ENCODE results near the gene SLC7A7. TPM values are rescaled to one million over a fixed set of nuclear protein-coding genes. Genes with fewer than 3 reads are reported as not detected.

SLC7A7 gene
- total RNA-seq, 1 experiment from 2014 or later: 3.1 TPM

DNA sequence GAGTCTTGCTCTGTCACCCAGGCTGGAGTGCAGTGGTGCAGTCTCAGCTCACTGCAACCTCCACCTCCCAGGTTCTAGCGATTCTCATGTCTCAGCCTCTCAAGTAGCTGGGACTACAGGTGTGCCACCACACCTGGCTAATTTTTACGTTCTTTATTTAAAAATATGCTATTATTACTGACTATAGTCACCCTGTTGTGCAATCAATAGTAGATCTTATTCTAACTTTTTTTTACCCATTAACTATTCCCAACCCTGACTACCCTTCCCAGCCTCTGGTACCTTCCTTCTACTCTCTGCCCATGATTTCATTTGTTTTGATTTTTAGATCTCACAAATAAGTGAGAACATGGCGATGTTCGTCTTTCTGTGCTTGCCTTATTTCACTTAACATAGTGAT is 46.3 kb downstream of the SLC7A7 start:
- Histone ChIP-seq H3K9ac (ENCODE audit: extremely low read depth, insufficient read length, low read length) (no peak overlapping the region), H2BK5ac (ENCODE audit: insufficient read length, low read length) (no peak overlapping the region), H3K9me3 (ENCODE audit: control insufficient read depth, low read depth, low read length) (no peaks in the 10 kb centered on the region), H3K18ac (ENCODE audit: insufficient read length, low read depth, low read length) (no peak overlapping the region), H3K79me2 (ENCODE audit: insufficient read depth, low read length) (peaks cover 10% of the 10 kb centered on the region; the same call in 1 of the 2 replicates), H4K20me1 (ENCODE audit: control insufficient read depth, insufficient read depth, insufficient read length) (no peaks in the 10 kb centered on the region), H3K4me1 (ENCODE audit: insufficient read depth, low read length) (no peaks in the 10 kb centered on the region), H2BK20ac (ENCODE audit: low read depth, low read length, poor library complexity, severe bottlenecking) (no peak overlapping the region), H2AFZ (ENCODE audit: low read length) (no peak overlapping the region), H3K79me1 (ENCODE audit: insufficient read depth, low read depth, low read length, poor library complexity, severe bottlenecking) (peaks cover 3% of the 10 kb centered on the region), H3K27me3 (ENCODE audit: insufficient read depth, low read length) (no peaks in the 10 kb centered on the region), H3K23ac (ENCODE audit: insufficient read length, low read depth, low read length) (no peak overlapping the region), H2AK5ac (ENCODE audit: insufficient read length, low read length) (no peak overlapping the region), H4K8ac (replicated peaks; ENCODE audit: insufficient read length, low read depth, low read length) (no peak overlapping the region), H3K14ac (ENCODE audit: insufficient read depth, low read length) (no peak overlapping the region), H3K56ac (ENCODE audit: insufficient read length, low read depth, low read length) (no peak overlapping the region), H2BK120ac (ENCODE audit: low read depth, low read length, poor library complexity, severe bottlenecking) (no peak overlapping the region), H3K23me2 (ENCODE audit: insufficient read length, low read depth, low read length, poor library complexity, severe bottlenecking) (peaks cover 9% of the 10 kb centered on the region), H4K91ac (ENCODE audit: insufficient read length, low read depth, low read length) (no peak overlapping the region), H2BK15ac (ENCODE audit: low read depth, low read length) (no peak overlapping the region), H3K4me2 (ENCODE audit: insufficient read depth, insufficient read length, low read length) (no peak overlapping the region), H3K27ac (ENCODE audit: insufficient read length, low read depth, low read length) (no peak overlapping the region), H3K4ac (ENCODE audit: low read depth, low read length) (no peak overlapping the region), H2BK12ac (ENCODE audit: insufficient read length, low read depth, low read length) (no peak overlapping the region), H4K5ac (ENCODE audit: insufficient read length, low read depth, low read length) (no peak overlapping the region), H3T11ph (ENCODE audit: low read length) (no peak overlapping the region)
- TF ChIP-seq, protein P1, sequence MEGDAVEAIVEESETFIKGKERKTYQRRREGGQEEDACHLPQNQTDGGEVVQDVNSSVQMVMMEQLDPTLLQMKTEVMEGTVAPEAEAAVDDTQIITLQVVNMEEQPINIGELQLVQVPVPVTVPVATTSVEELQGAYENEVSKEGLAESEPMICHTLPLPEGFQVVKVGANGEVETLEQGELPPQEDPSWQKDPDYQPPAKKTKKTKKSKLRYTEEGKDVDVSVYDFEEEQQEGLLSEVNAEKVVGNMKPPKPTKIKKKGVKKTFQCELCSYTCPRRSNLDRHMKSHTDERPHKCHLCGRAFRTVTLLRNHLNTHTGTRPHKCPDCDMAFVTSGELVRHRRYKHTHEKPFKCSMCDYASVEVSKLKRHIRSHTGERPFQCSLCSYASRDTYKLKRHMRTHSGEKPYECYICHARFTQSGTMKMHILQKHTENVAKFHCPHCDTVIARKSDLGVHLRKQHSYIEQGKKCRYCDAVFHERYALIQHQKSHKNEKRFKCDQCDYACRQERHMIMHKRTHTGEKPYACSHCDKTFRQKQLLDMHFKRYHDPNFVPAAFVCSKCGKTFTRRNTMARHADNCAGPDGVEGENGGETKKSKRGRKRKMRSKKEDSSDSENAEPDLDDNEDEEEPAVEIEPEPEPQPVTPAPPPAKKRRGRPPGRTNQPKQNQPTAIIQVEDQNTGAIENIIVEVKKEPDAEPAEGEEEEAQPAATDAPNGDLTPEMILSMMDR (conservative IDR thresholded peaks at IDR 0.05): no peak
- no peak for DNase-seq
- Mint-ChIP-seq H3K27me3 (ENCODE audit: low read depth) (no peaks in the 10 kb centered on the region), H3K27ac (no peak overlapping the region), H3K9me3 (no peaks in the 10 kb centered on the region), H3K4me1 (peaks cover 13 to 20% of the 10 kb centered on the region in 2 experiments), H3K4me3 (no peak overlapping the region; a peak in 2 of 5 replicates), H3K36me3 (ENCODE audit: insufficient read depth in 1 of 3, low read depth in 3 of 3) (peaks cover 39 to 52% (median 42%) of the 10 kb centered on the region in 3 experiments)
- WGBS (ENCODE audit: extremely low coverage, insufficient read length, low lambda C conversion rate): no CpG with 5 or more reads among the region's 4 CpGs

Measured in H9 (cell line).